Measurements from ENCODE around the gene LHPP.

LHPP gene

GRCh38 chr10:124545351-124546054, 83.9 kb downstream of the LHPP start:
- Histone ChIP-seq H3K27ac (ENCODE audit: low read depth, low read length, poor library complexity, severe bottlenecking) (peak overlapping the region; percentile 89), H3K9ac (ENCODE audit: low read length) (peak overlapping the region; percentile 71), H3K27me3 (ENCODE audit: insufficient read depth, low read length) (no peaks in the 10 kb centered on the region), H3K4me1 (ENCODE audit: insufficient read depth, low read length, severe bottlenecking) (peaks cover 98% of the 10 kb centered on the region), H3K9me3 (ENCODE audit: low read length) (no peaks in the 10 kb centered on the region), H3K4me3 (ENCODE audit: low read depth, low read length, poor library complexity, severe bottlenecking) (peak overlapping the region; percentile 57), H3K79me2 (ENCODE audit: insufficient read depth, low read length) (no peaks in the 10 kb centered on the region), H3K4me2 (ENCODE audit: low read length) (peak overlapping the region; percentile 67), H3K36me3 (ENCODE audit: insufficient read depth, low read length) (no peaks in the 10 kb centered on the region), H3F3A (ENCODE audit: insufficient read depth, low read length) (no peaks in the 10 kb centered on the region), H2AFZ (ENCODE audit: low read length) (no peak overlapping the region), H3K9me2 (ENCODE audit: low read depth, low read length) (no peaks in the 10 kb centered on the region), H4K20me1 (ENCODE audit: insufficient read depth, low read length) (no peaks in the 10 kb centered on the region)
- TF ChIP-seq CTCF (IDR thresholded peaks at IDR 0.05; ENCODE audit: low read length), result no peak
- no peak for TF ChIP-seq EZH2 (IDR thresholded peaks at IDR 0.05; ENCODE audit: borderline replicate concordance, low read length)

DNA sequence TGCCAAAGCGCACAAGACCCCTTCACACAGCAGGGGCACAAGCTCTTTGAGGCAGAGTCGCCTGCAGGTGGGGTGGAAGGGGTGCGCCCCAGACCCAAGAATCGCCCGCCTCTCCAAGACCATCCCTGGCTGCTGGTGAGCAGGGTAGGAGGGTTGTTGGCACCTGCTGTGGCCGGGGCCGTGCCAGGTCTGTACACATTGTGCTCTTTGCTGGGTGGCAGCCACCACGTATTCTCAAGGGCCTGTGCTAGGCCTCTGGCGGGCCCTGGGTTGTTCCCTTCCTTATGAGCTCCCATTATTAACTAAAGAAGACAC, 84.4 kb downstream of the LHPP start:
- Histone ChIP-seq H3K27ac (ENCODE audit: low read depth, low read length, poor library complexity, severe bottlenecking) (peak overlapping the region; percentile 89), H3K36me3 (ENCODE audit: insufficient read depth, low read length) (no peaks in the 10 kb centered on the region), H3K79me2 (ENCODE audit: insufficient read depth, low read length) (no peaks in the 10 kb centered on the region), H3K4me3 (ENCODE audit: low read depth, low read length, poor library complexity, severe bottlenecking) (peak overlapping the region; percentile 57), H4K20me1 (ENCODE audit: insufficient read depth, low read length) (no peaks in the 10 kb centered on the region), H3K4me1 (ENCODE audit: insufficient read depth, low read length, severe bottlenecking) (peaks cover 98% of the 10 kb centered on the region), H3K4me2 (ENCODE audit: low read length) (peak overlapping the region; percentile 67), H3F3A (ENCODE audit: insufficient read depth, low read length) (no peaks in the 10 kb centered on the region), H3K9ac (ENCODE audit: low read length) (peak overlapping the region; percentile 71), H2AFZ (ENCODE audit: low read length) (no peak overlapping the region), H3K9me2 (ENCODE audit: low read depth, low read length) (no peaks in the 10 kb centered on the region), H3K27me3 (ENCODE audit: insufficient read depth, low read length) (no peaks in the 10 kb centered on the region), H3K9me3 (ENCODE audit: low read length) (no peaks in the 10 kb centered on the region)
- TF ChIP-seq CTCF (IDR thresholded peaks at IDR 0.05; ENCODE audit: low read length), result no peak
- TF ChIP-seq EZH2 (IDR thresholded peaks at IDR 0.05; ENCODE audit: borderline replicate concordance, low read length), result no peak

DNA sequence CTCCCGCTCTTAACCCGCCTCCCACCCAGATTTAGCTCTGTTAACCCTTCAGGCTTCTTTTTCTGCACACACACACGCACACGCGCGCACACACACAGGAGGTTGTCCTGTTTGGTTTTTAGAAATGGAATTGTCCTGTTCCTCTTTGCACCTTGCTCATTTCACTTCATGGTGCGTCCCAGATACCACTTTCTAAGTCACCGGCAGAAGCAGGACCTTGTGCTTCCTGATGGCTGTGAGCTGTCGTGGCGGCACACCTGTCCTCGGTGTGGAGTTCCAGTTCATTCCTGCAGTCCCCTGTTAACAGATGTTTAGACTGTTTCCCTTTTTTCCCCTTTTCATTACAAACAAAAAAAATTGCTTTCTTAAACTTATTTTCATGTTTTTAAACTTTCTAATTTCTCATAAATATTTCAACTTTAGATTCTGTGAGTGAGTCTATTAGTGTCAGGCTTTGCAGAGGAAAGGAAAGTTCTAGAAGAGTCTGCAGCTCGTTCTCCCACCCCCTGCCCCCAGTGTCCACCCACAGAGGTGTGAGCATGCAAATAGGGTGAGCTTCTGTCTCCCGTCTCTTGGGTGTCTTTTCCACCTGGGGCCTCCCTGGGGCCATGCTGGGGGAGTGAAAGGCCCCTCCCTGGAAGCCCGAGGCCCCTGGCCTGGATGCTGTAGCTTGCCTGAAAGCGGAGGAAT, 85.5 kb downstream of the LHPP start:
- Histone ChIP-seq H2AFZ (ENCODE audit: low read length) (no peak overlapping the region), H3K79me2 (ENCODE audit: insufficient read depth, low read length) (no peaks in the 10 kb centered on the region), H3K27me3 (ENCODE audit: insufficient read depth, low read length) (no peaks in the 10 kb centered on the region), H3K4me1 (ENCODE audit: insufficient read depth, low read length, severe bottlenecking) (peaks cover 91% of the 10 kb centered on the region), H3K4me2 (ENCODE audit: low read length) (peak overlapping the region; percentile 67), H3K9ac (ENCODE audit: low read length) (peak overlapping the region; percentile 71), H3F3A (ENCODE audit: insufficient read depth, low read length) (no peaks in the 10 kb centered on the region), H3K4me3 (ENCODE audit: low read depth, low read length, poor library complexity, severe bottlenecking) (peak overlapping the region; percentile 57), H4K20me1 (ENCODE audit: insufficient read depth, low read length) (no peaks in the 10 kb centered on the region), H3K36me3 (ENCODE audit: insufficient read depth, low read length) (no peaks in the 10 kb centered on the region), H3K27ac (ENCODE audit: low read depth, low read length, poor library complexity, severe bottlenecking) (peak overlapping the region; percentile 89), H3K9me3 (ENCODE audit: low read length) (no peaks in the 10 kb centered on the region), H3K9me2 (ENCODE audit: low read depth, low read length) (no peaks in the 10 kb centered on the region)
- TF ChIP-seq EZH2 (IDR thresholded peaks at IDR 0.05; ENCODE audit: borderline replicate concordance, low read length) (no peak), CTCF (IDR thresholded peaks at IDR 0.05; ENCODE audit: low read length) (no peak)
